Activated CD4-positive, alpha-beta T cell treated with anti-CD3 and anti-CD28 coated beads, Interleukin-2, amount 10 ng/mL, durations not matched to agents 7 days and 5 days (primary cell): ENCODE results near the gene NAV1. TPM values are rescaled to one million over a fixed set of nuclear protein-coding genes. Genes with fewer than 3 reads are reported as not detected.

Experiments used
- CTCF ChIA-PET: fragments of 350-600 bp; sonication (Branson Sonifier 250); formaldehyde crosslinking; loops from one replicate; lab custom pipeline; 2021; ENCODE audit warnings: antibody characterized with exemption; lab: Charles Lee
- POLR2A ChIA-PET: fragments of 350-600 bp; sonication (Branson Sonifier 250); formaldehyde crosslinking; loops from one replicate; lab custom pipeline; 2021; ENCODE audit warnings: antibody characterized with exemption; lab: Charles Lee
- DNase-seq: peaks from one replicate; pipeline ENCODE4 v3.0.0-alpha.2; 2020
- H3K27ac Mint-ChIP-seq: one replicate; pipeline ENCODE4 v1.8.0; 2021; ENCODE audit warnings: mild to moderate bottlenecking, moderate library complexity, mixed read lengths
- H3K27me3 Mint-ChIP-seq: one replicate; pipeline ENCODE4 v1.8.0; 2021; ENCODE audit warnings: mixed read lengths
- H3K36me3 Mint-ChIP-seq: one replicate; pipeline ENCODE4 v1.8.0; 2021; ENCODE audit warnings: low read depth, mixed read lengths
- H3K4me1 Mint-ChIP-seq: one replicate; pipeline ENCODE4 v1.8.0; 2021; ENCODE audit warnings: mixed read lengths
- H3K4me3 Mint-ChIP-seq: one replicate; pipeline ENCODE4 v1.8.0; 2021; ENCODE audit warnings: mild to moderate bottlenecking, moderate library complexity, mixed read lengths
- H3K9me3 Mint-ChIP-seq: one replicate; pipeline ENCODE4 v1.8.0; 2021; ENCODE audit warnings: mixed read lengths
- total RNA-seq, 2 experiments: library from RNA; stranded (reverse); gene quantifications; one replicate each; pipeline ENCODE4 v1.2.3, GENCODE V29; 2021

Gene NAV1
- total RNA-seq, 2 experiments from 2014 or later: 2.0 to 2.7 TPM

- ChIA-PET CTCF (interaction anchor here (0.7 to 2.1 kb wide), 5 partner anchors 13 to 293 kb away, joined by 3 to 7 read pairs (median 3); no protein-coding TSS in a partner anchor), POLR2A (no interaction called here)
- no peak for DNase-seq
- H3K27ac Mint-ChIP-seq: no peak overlapping the region
- H3K4me3 Mint-ChIP-seq: no peak overlapping the region
- H3K9me3 Mint-ChIP-seq: no peaks in the 10 kb centered on the region
- H3K36me3 Mint-ChIP-seq: no peaks in the 10 kb centered on the region
- peaks cover 16% of the 10 kb centered on the region for H3K4me1 Mint-ChIP-seq
- H3K27me3 Mint-ChIP-seq: peaks cover 38% of the 10 kb centered on the region
These were observed 3.6 kb upstream of the NAV1 start for GRCh38 chr1:201535046-201535918.

GRCh38 chr1:201535919-201536245 lies 3.0 kb upstream of the NAV1 start:
- POLR2A ChIA-PET: no interaction called here
- Mint-ChIP-seq H3K27me3 (peaks cover 44% of the 10 kb centered on the region), H3K4me1 (peaks cover 17% of the 10 kb centered on the region), H3K4me3 (no peak overlapping the region), H3K27ac (no peak overlapping the region), H3K9me3 (no peaks in the 10 kb centered on the region), H3K36me3 (peaks cover under 1% of the 10 kb centered on the region)
- no peak for DNase-seq
- CTCF ChIA-PET: interaction anchor here (1.0 to 1.5 kb wide), 2 partner anchors 13 to 292 kb away, joined by 3 read pairs; no protein-coding TSS in a partner anchor

GRCh38 chr1:201536558-201536957 lies 2.4 kb upstream of the NAV1 start:
- CTCF ChIA-PET: interaction anchor here (1.0 to 1.8 kb wide), 3 partner anchors 12 to 291 kb away, joined by 3 to 8 read pairs (median 3); no protein-coding TSS in a partner anchor
- H3K9me3 Mint-ChIP-seq: no peaks in the 10 kb centered on the region
- DNase-seq: no peak
- H3K27me3 Mint-ChIP-seq: peaks cover 50% of the 10 kb centered on the region
- H3K36me3 Mint-ChIP-seq: peaks cover 2% of the 10 kb centered on the region
- H3K27ac Mint-ChIP-seq: no peak overlapping the region
- H3K4me3 Mint-ChIP-seq: no peak overlapping the region
- POLR2A ChIA-PET: no interaction called here
- peaks cover 17% of the 10 kb centered on the region for H3K4me1 Mint-ChIP-seq

GRCh38 chr1:201537028-201537427 lies 1.9 kb upstream of the NAV1 start:
- Mint-ChIP-seq H3K27ac (no peak overlapping the region), H3K36me3 (peaks cover 2% of the 10 kb centered on the region), H3K4me1 (peaks cover 17% of the 10 kb centered on the region), H3K9me3 (no peaks in the 10 kb centered on the region), H3K4me3 (no peak overlapping the region), H3K27me3 (peaks cover 55% of the 10 kb centered on the region)
- CTCF ChIA-PET: interaction anchor here (1.8 kb wide), 1 partner anchor 24 kb away, joined by 8 read pairs; no protein-coding TSS in a partner anchor
- no peak for DNase-seq
- POLR2A ChIA-PET: no interaction called here

GRCh38 chr1:201537467-201537866 lies 1.5 kb upstream of the NAV1 start:
- H3K27me3 Mint-ChIP-seq: peaks cover 59% of the 10 kb centered on the region
- H3K27ac Mint-ChIP-seq: no peak overlapping the region
- peaks cover 17% of the 10 kb centered on the region for H3K4me1 Mint-ChIP-seq
- POLR2A ChIA-PET: no interaction called here
- CTCF ChIA-PET: interaction anchor here (1.6 to 1.8 kb wide), 2 partner anchors 14 to 24 kb away, joined by 7 to 8 read pairs; no protein-coding TSS in a partner anchor
- DNase-seq: no peak
- peaks cover 2% of the 10 kb centered on the region for H3K36me3 Mint-ChIP-seq
- no peaks in the 10 kb centered on the region for H3K9me3 Mint-ChIP-seq
- no peak overlapping the region for H3K4me3 Mint-ChIP-seq

- H3K27ac Mint-ChIP-seq: no peak overlapping the region
- H3K27me3 Mint-ChIP-seq: peaks cover 65% of the 10 kb centered on the region
- H3K4me1 Mint-ChIP-seq: peaks cover 17% of the 10 kb centered on the region
- H3K36me3 Mint-ChIP-seq: peaks cover 2% of the 10 kb centered on the region
- no peaks in the 10 kb centered on the region for H3K9me3 Mint-ChIP-seq
- peak overlapping the region; percentile 49 for H3K4me3 Mint-ChIP-seq
- no peak for DNase-seq
- ChIA-PET POLR2A (no interaction called here), CTCF (interaction anchor here (1.6 to 1.8 kb wide), 2 partner anchors 13 to 25 kb away, joined by 7 to 8 read pairs; no protein-coding TSS in a partner anchor)
These were observed 876 bp upstream of the NAV1 start for GRCh38 chr1:201537891-201538611.

- peaks cover 74% of the 10 kb centered on the region for H3K27me3 Mint-ChIP-seq
- peaks cover 14% of the 10 kb centered on the region for H3K4me1 Mint-ChIP-seq
- no peak for DNase-seq
These were observed 869 bp downstream of the NAV1 start for GRCh38 chr1:201539561-201540431.

GRCh38 chr1:201540846-201541735 lies 2.2 kb downstream of the NAV1 start:
- no peaks in the 10 kb centered on the region for H3K9me3 Mint-ChIP-seq
- H3K4me1 Mint-ChIP-seq: peaks cover 14% of the 10 kb centered on the region
- CTCF ChIA-PET: interaction anchor here (1.6 to 2.0 kb wide), 2 partner anchors 19 to 28 kb away, joined by 5 to 10 read pairs; no protein-coding TSS in a partner anchor
- DNase-seq: no peak
- POLR2A ChIA-PET: interaction anchor here (0.6 kb wide), 1 partner anchor 916 kb away, joined by 3 read pairs; no protein-coding TSS in a partner anchor
- no peak overlapping the region for H3K27ac Mint-ChIP-seq
- H3K27me3 Mint-ChIP-seq: peaks cover 81% of the 10 kb centered on the region
- H3K4me3 Mint-ChIP-seq: no peak overlapping the region
- H3K36me3 Mint-ChIP-seq: peaks cover 2% of the 10 kb centered on the region

More at GRCh38 chr1:201539561-201540431, 869 bp downstream of the NAV1 start:
- ChIA-PET POLR2A (interaction anchor here (0.7 kb wide), 1 partner anchor 311 kb away, joined by 3 read pairs; no protein-coding TSS in a partner anchor), CTCF (interaction anchor here (1.6 to 2.0 kb wide), 2 partner anchors 18 to 27 kb away, joined by 5 to 10 read pairs; no protein-coding TSS in a partner anchor)
- Mint-ChIP-seq H3K4me3 (peak overlapping the region; percentile 57), H3K9me3 (no peaks in the 10 kb centered on the region), H3K27ac (no peak overlapping the region), H3K36me3 (peaks cover 2% of the 10 kb centered on the region)

GRCh38 chr1:201542309-201543035 lies 3.5 kb downstream of the NAV1 start:
- ChIA-PET CTCF (interaction anchor here (1.1 kb wide), 1 partner anchor 60 kb away, joined by 3 read pairs; no protein-coding TSS in a partner anchor), POLR2A (no interaction called here)
- H3K36me3 Mint-ChIP-seq: peaks cover 2% of the 10 kb centered on the region
- H3K4me3 Mint-ChIP-seq: no peak overlapping the region
- H3K9me3 Mint-ChIP-seq: no peaks in the 10 kb centered on the region
- no peak overlapping the region for H3K27ac Mint-ChIP-seq
- DNase-seq: no peak
- peaks cover 68% of the 10 kb centered on the region for H3K27me3 Mint-ChIP-seq
- H3K4me1 Mint-ChIP-seq: peaks cover 14% of the 10 kb centered on the region

GRCh38 chr1:201543871-201544642 lies 5.1 kb downstream of the NAV1 start:
- Mint-ChIP-seq H3K27me3 (peaks cover 56% of the 10 kb centered on the region), H3K4me3 (no peak overlapping the region), H3K4me1 (peaks cover 8% of the 10 kb centered on the region), H3K9me3 (no peaks in the 10 kb centered on the region), H3K36me3 (peaks cover 2% of the 10 kb centered on the region), H3K27ac (no peak overlapping the region)
- no peak for DNase-seq
- ChIA-PET POLR2A (no interaction called here), CTCF (interaction anchor here (0.9 kb wide), 1 partner anchor 31 kb away, joined by 3 read pairs; no protein-coding TSS in a partner anchor)
